HG03460 (cell line): Measurements from ENCODE around the gene WDR77.
A peak's percentile ranks its signal among the peaks of the same experiment; 100 is the strongest.

Source experiments
- ATAC-seq: cut with Tn5 transposase; IDR thresholded peaks from one replicate; pipeline ENCODE4 v1.9.1; 2021; ENCODE audit not compliant: unreplicated experiment

The WDR77 gene

GRCh38 chr1:111441573-111442192 is 7.4 kb downstream of the WDR77 start:
- no peak for ATAC-seq

- no peak for ATAC-seq
These were observed 9.3 kb downstream of the WDR77 start for GRCh38 chr1:111439461-111440351.

GRCh38 chr1:111436726-111437125 is 12.3 kb downstream of the WDR77 start:
- ATAC-seq = no peak

- no peak for ATAC-seq
These were observed 24.8 kb downstream of the WDR77 start for GRCh38 chr1:111424281-111424680.

- no peak for ATAC-seq
These were observed 26.3 kb downstream of the WDR77 start for GRCh38 chr1:111422546-111423391.

GRCh38 chr1:111420377-111420776 is 28.7 kb downstream of the WDR77 start:
- no peak for ATAC-seq

- ATAC-seq = no peak
These were observed 30.0 kb downstream of the WDR77 start for GRCh38 chr1:111419037-111419436.

- ATAC-seq = no peak
These were observed 31.3 kb downstream of the WDR77 start for GRCh38 chr1:111417755-111418154.

- no peak for ATAC-seq
These were observed 33.6 kb downstream of the WDR77 start for GRCh38 chr1:111415461-111415860.

GRCh38 chr1:111414756-111415155 is 34.3 kb downstream of the WDR77 start:
- no peak for ATAC-seq

GRCh38 chr1:111412839-111413238 is 36.2 kb downstream of the WDR77 start:
- ATAC-seq = no peak

- ATAC-seq = no peak
These were observed 41.8 kb downstream of the WDR77 start for GRCh38 chr1:111407301-111407700.

GRCh38 chr1:111406321-111406768 is 42.7 kb downstream of the WDR77 start:
- peak; percentile 97 for ATAC-seq

- ATAC-seq = no peak
These were observed 44.5 kb downstream of the WDR77 start for GRCh38 chr1:111404588-111404987.

GRCh38 chr1:111402083-111402482 is 47.0 kb downstream of the WDR77 start:
- ATAC-seq = no peak

GRCh38 chr1:111399792-111400610 is 49.1 kb downstream of the WDR77 start:
- no peak for ATAC-seq

GRCh38 chr1:111392460-111392945 is 56.6 kb downstream of the WDR77 start:
- no peak for ATAC-seq

- ATAC-seq = no peak
These were observed 57.0 kb downstream of the WDR77 start for GRCh38 chr1:111392042-111392441.
